Caco-2 (cell line): ENCODE data around the gene SPEM2. TPM values are rescaled to one million over a fixed set of nuclear protein-coding genes. Genes with fewer than 3 reads are reported as not detected.

ENCODE experiments used
- BruUV-seq: library from RNA; stranded (reverse); fragments of 400-500 nt; replicated peaks from 2 replicates; lab custom pipeline; 2021; lab: Mats Ljungman, UMichigan
- CTCF ChIA-PET: fragments of 300-600 bp; sonication (Branson Sonifier 250); formaldehyde crosslinking; loops from one replicate; lab custom pipeline; 2022; ENCODE audit warnings: antibody characterized with exemption; lab: Charles Lee
- POLR2A ChIA-PET: fragments of 300-600 bp; sonication (Branson Sonifier 250); formaldehyde crosslinking; loops from one replicate; lab custom pipeline; 2022; ENCODE audit warnings: antibody characterized with exemption; lab: Charles Lee
- DNase-seq, 2 experiments: peaks; one replicate each; pipeline versions ENCODE4 v3.0.0 to v3.0.0-alpha.2; 2020 to 2022
- H3K27me3 ChIP-seq: replicated peaks from 2 replicates; pipeline ENCODE4 v1.6.0; 2011; ENCODE audit warnings: low read length; ENCODE audit not compliant: control insufficient read depth, insufficient read depth
- H3K36me3 ChIP-seq: 2 replicates; pipeline ENCODE4 v1.5.1; 2011; ENCODE audit warnings: low read length; ENCODE audit not compliant: control insufficient read depth, insufficient read depth
- H3K4me1 ChIP-seq: fragments of 250-450 bp; sonication (Bioruptor Pico); 2 replicates; pipeline ENCODE4 v1.5.1; 2020; ENCODE audit warnings: mild to moderate bottlenecking
- H3K4me3 ChIP-seq: 2 replicates; pipeline ENCODE4 v1.5.1; 2011; ENCODE audit warnings: low read depth, mild to moderate bottlenecking, control low read depth, low read length
- H3K9me3 ChIP-seq: fragments of 250-450 bp; sonication (Bioruptor Pico); 2 replicates; pipeline ENCODE4 v1.5.1; 2020; ENCODE audit warnings: mild to moderate bottlenecking, moderate library complexity
- H3K27ac Mint-ChIP-seq: one replicate; pipeline ENCODE4 v1.8.0; 2022; ENCODE audit warnings: mixed read lengths; ENCODE audit not compliant: unreplicated experiment
- H3K27me3 Mint-ChIP-seq: one replicate; pipeline ENCODE4 v1.8.0; 2022; ENCODE audit warnings: mixed read lengths; ENCODE audit not compliant: insufficient read depth, unreplicated experiment
- H3K36me3 Mint-ChIP-seq: one replicate; pipeline ENCODE4 v1.8.0; 2022; ENCODE audit warnings: mild to moderate bottlenecking, mixed read lengths; ENCODE audit not compliant: insufficient read depth, unreplicated experiment
- H3K4me1 Mint-ChIP-seq: one replicate; pipeline ENCODE4 v1.8.0; 2022; ENCODE audit warnings: low read depth, mixed read lengths; ENCODE audit not compliant: unreplicated experiment
- H3K4me3 Mint-ChIP-seq: one replicate; pipeline ENCODE4 v1.8.0; 2022; ENCODE audit warnings: mild to moderate bottlenecking, moderate library complexity, mixed read lengths; ENCODE audit not compliant: unreplicated experiment
- H3K9me3 Mint-ChIP-seq: one replicate; pipeline ENCODE4 v1.8.0; 2022; ENCODE audit warnings: mixed read lengths; ENCODE audit not compliant: unreplicated experiment
- intact Hi-C: fragments of 100-400 bp; cut with micrococcal nuclease; formaldehyde crosslinking; loops from one replicate; pipeline ENCODE4 v1.10.0; 2022; ENCODE audit not compliant: unreplicated experiment
- total RNA-seq: library from RNA; stranded (reverse); gene quantifications from 2 replicates; pipeline ENCODE4 v1.2.3, GENCODE V29; 2022
- TF ChIP-seq, protein P1 (sequence below), 2 experiments: fragments of 200-600 bp in 1 of 2; IDR thresholded peaks; 1 replicate in 1 of 2; 2 replicates in 1 of 2; pipeline versions ENCODE4 v1.5.1 to v1.8.0; 2011 to 2022; ENCODE audit warnings: antibody characterized with exemption in 1 of 2, control low read depth in 1 of 2, inconsistent platforms in 1 of 2, low read depth in 1 of 2, low read length in 1 of 2, mild to moderate bottlenecking in 1 of 2, moderate library complexity in 1 of 2; ENCODE audit not compliant: insufficient read depth in 1 of 2, severe bottlenecking in 1 of 2, unreplicated experiment in 1 of 2

The SPEM2 gene
- total RNA-seq, 1 experiment from 2014 or later, result not detected

DNA sequence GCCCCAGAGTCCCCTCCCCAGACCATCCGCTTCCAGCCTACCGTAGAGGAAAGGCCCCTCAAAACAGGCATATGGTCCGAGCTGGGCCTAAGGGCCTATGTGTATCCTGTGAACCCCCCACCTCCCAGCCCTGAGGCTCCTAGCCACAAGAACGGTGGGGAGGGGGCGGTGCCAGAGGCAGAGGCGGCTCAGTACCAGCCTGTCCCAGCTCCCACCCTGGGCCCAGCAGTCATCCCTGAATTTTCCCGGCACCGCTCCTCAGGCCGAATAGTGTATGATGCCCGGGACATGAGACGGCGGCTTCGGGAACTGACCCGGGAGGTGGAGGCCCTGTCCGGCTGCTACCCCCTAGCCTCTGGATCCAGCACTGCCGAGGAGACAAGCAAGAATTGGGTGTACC is 4.2 kb upstream of the SPEM2 start:
- DNase-seq, result no peak
- ChIA-PET POLR2A (no interaction called here), CTCF (no interaction called here)
- no peak overlapping the region for H3K27ac Mint-ChIP-seq
- Histone ChIP-seq H3K4me1 (no peaks in the 10 kb centered on the region), H3K4me3 (no peak overlapping the region), H3K36me3 (no peaks in the 10 kb centered on the region), H3K9me3 (no peaks in the 10 kb centered on the region), H3K27me3 (no peaks in the 10 kb centered on the region)
- no peak overlapping the region for H3K4me3 Mint-ChIP-seq
- intact Hi-C loops, result no loop called here
- no peaks in the 10 kb centered on the region for H3K27me3 Mint-ChIP-seq
- H3K36me3 Mint-ChIP-seq, result no peaks in the 10 kb centered on the region
- BruUV-seq, result no TSS peak
- TF ChIP-seq, protein P1, sequence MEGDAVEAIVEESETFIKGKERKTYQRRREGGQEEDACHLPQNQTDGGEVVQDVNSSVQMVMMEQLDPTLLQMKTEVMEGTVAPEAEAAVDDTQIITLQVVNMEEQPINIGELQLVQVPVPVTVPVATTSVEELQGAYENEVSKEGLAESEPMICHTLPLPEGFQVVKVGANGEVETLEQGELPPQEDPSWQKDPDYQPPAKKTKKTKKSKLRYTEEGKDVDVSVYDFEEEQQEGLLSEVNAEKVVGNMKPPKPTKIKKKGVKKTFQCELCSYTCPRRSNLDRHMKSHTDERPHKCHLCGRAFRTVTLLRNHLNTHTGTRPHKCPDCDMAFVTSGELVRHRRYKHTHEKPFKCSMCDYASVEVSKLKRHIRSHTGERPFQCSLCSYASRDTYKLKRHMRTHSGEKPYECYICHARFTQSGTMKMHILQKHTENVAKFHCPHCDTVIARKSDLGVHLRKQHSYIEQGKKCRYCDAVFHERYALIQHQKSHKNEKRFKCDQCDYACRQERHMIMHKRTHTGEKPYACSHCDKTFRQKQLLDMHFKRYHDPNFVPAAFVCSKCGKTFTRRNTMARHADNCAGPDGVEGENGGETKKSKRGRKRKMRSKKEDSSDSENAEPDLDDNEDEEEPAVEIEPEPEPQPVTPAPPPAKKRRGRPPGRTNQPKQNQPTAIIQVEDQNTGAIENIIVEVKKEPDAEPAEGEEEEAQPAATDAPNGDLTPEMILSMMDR (IDR thresholded peaks at IDR 0.05; ENCODE audit: insufficient read depth in 1 of 2, low read depth in 1 of 2, low read length in 1 of 2, severe bottlenecking in 1 of 2, unreplicated experiment in 1 of 2), result no peak
- no peaks in the 10 kb centered on the region for H3K9me3 Mint-ChIP-seq
- H3K4me1 Mint-ChIP-seq, result no peaks in the 10 kb centered on the region

DNA sequence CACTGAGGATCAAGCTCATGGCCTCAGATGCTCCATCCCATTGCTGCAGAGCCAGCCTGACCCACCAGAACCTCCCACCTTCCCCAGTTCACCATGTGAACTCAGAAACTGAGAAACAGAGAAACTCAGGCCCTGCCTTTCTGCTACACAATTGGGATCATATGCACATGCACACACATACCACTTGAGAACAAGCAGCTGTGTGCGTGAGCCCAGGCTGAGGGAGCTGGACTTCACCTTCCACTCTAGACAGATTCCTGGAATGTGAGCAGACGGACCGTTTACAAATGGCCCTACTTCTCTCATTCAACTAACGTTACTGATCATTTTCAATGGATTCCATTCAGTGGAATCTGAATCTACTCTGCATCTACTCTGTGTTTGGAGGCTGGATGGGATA is 1.7 kb upstream of the SPEM2 start:
- no peaks in the 10 kb centered on the region for H3K27me3 ChIP-seq
- H3K4me1 Mint-ChIP-seq, result no peaks in the 10 kb centered on the region
- H3K4me1 ChIP-seq, result no peaks in the 10 kb centered on the region
- H3K27ac Mint-ChIP-seq, result no peak overlapping the region
- intact Hi-C loops, result no loop called here
- TF ChIP-seq, protein P1 (IDR thresholded peaks at IDR 0.05; ENCODE audit: insufficient read depth in 1 of 2, low read depth in 1 of 2, low read length in 1 of 2, severe bottlenecking in 1 of 2, unreplicated experiment in 1 of 2), result no peak
- CTCF ChIA-PET, result no interaction called here
- POLR2A ChIA-PET, result no interaction called here
- no peaks in the 10 kb centered on the region for H3K36me3 Mint-ChIP-seq
- BruUV-seq, result no TSS peak
- H3K9me3 ChIP-seq, result no peaks in the 10 kb centered on the region
- no peaks in the 10 kb centered on the region for H3K36me3 ChIP-seq
- no peak for DNase-seq
- no peak overlapping the region for H3K4me3 ChIP-seq
- no peaks in the 10 kb centered on the region for H3K9me3 Mint-ChIP-seq
- no peaks in the 10 kb centered on the region for H3K27me3 Mint-ChIP-seq
- H3K4me3 Mint-ChIP-seq, result no peak overlapping the region

DNA sequence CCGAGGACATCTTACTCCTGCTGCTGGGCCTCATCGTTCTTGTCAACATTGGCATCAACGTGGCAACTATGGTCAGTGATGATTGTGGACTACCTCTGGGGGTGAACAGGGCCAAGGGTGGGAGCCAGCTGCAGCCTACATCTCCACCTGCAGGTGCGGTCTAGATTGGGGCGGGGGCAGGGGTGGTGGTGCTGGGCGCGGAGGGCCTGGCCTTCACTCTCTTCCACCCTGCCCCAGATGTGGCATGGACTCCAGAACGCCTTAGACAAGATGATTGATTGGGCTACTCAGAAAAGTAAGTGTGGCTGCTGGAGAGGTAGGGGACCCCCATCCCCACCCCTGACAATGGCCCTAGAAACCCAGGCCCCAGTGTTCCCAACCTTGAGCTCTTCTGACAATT is 340 bp downstream of the SPEM2 start:
- H3K27me3 Mint-ChIP-seq, result no peaks in the 10 kb centered on the region
- no TSS peak for BruUV-seq
- no peaks in the 10 kb centered on the region for H3K36me3 Mint-ChIP-seq
- Histone ChIP-seq H3K4me3 (no peak overlapping the region), H3K27me3 (no peaks in the 10 kb centered on the region), H3K36me3 (no peaks in the 10 kb centered on the region), H3K4me1 (no peaks in the 10 kb centered on the region), H3K9me3 (no peaks in the 10 kb centered on the region)
- H3K4me3 Mint-ChIP-seq, result no peak overlapping the region
- no peak overlapping the region for H3K27ac Mint-ChIP-seq
- no peak for DNase-seq
- no peaks in the 10 kb centered on the region for H3K4me1 Mint-ChIP-seq
- CTCF ChIA-PET, result interaction anchor here (0.6 kb wide), 1 partner anchor 81 kb away, joined by 3 read pairs; no protein-coding TSS in a partner anchor
- TF ChIP-seq, protein P1 (IDR thresholded peaks at IDR 0.05; ENCODE audit: insufficient read depth in 1 of 2, low read depth in 1 of 2, low read length in 1 of 2, severe bottlenecking in 1 of 2, unreplicated experiment in 1 of 2), result no peak
- H3K9me3 Mint-ChIP-seq, result no peaks in the 10 kb centered on the region
- intact Hi-C loops, result no loop called here
- POLR2A ChIA-PET, result interaction anchor here (0.5 kb wide), 1 partner anchor 54 kb away, joined by 6 read pairs; the partner anchor contains the start of gene ZBTB4
